Measurements from ENCODE around the gene RFT1.

GRCh38 chr3:53174346-53175250, 44.4 kb upstream of the RFT1 start:
- no peak for TF ChIP-seq CTCF (IDR thresholded peaks at IDR 0.05)
- no peak for TF ChIP-seq POLR2A (IDR thresholded peaks at IDR 0.05)
